Prostate gland (tissue), 2 donors: ENCODE measurements around the gene RPSA.

Experiments
- CTCF ChIP-seq, 4 experiments: fragments of 200-600 bp in 2 of 4; fragments of 450-650 bp in 2 of 4; sonication (generic) in 2 of 4; IDR thresholded peaks; 1 replicate in 3 of 4; 2 replicates in 1 of 4; pipeline ENCODE4 v1.5.1; 2016 to 2019; ENCODE audit warnings: antibody characterized with exemption in 4 of 4, mild to moderate bottlenecking in 2 of 4, moderate library complexity in 2 of 4
- POLR2A ChIP-seq: fragments of 450-650 bp; IDR thresholded peaks from one replicate; pipeline ENCODE4 v1.6.1; 2016; ENCODE audit warnings: antibody characterized with exemption, mild to moderate bottlenecking

DNA sequence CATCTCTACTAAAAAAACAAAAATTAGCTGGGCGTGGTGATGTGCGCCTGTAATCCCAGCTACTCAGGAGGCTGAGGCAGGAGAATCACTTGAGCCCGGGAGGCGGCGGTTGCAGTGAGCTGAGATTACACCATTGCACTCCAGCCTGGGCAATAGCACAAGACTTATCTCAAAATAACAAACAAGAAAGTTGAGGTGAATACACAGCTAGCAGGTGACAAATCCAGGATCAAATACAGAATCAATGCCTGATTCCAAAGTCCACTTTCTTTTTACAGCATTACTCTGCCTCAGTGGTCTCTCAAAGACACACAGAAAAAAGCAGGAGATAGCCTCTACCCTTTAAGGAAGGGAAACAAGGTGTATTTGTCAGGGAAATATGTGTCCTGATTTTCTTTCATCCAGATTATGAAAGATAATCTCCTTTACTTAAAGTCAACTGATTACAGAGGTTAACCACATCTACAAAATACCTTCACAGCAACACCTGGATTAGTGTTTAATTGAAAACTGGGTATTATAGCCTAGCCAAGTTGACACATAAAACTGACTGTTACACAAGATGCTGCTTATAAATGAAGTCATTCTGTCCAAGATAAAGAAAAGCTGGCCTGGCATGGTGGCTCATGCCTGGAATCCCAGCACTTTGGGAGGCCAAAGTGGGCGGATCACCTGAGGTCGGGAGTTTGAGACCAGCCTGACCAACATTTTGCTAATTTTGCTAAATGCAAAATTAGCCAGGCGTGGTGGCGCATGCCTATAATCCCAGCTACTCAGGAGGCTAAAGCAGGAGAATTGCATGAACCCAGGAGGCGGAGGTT is 27.4 kb upstream of the RPSA start:
- TF ChIP-seq POLR2A (no peak), CTCF (IDR thresholded peaks at IDR 0.05) (no peak)
